GM23338 (cell line): ENCODE measurements around the gene ZC2HC1B. TPM values are rescaled to one million over a fixed set of nuclear protein-coding genes. Genes with fewer than 3 reads are reported as not detected.
"Not testable (repeated sequence)": the region's sequence is repeated elsewhere in the genome, so short reads cannot be mapped to it uniquely, and the experiment has no call there.

ENCODE experiments used
- ATAC-seq: fragments of 200-7000 bp; cut with Tn5 transposase; 3 replicates; pipeline ENCODE4 v1.9.1; 2020
- DNase-seq: peaks from one replicate; pipeline ENCODE4 v3.0.0-alpha.2; 2015; ENCODE audit warnings: low spot score
- H2AFZ ChIP-seq: fragments of 200-600 bp; sonication (generic); 2 replicates; pipeline ENCODE4 v1.8.0; 2016; ENCODE audit warnings: antibody characterized with exemption, mild to moderate bottlenecking, moderate library complexity
- H3F3A ChIP-seq: fragments of 200-600 bp; sonication (generic); replicated peaks from 2 replicates; pipeline ENCODE4 v1.8.0; 2017; ENCODE audit warnings: antibody characterized with exemption, mixed run types, low read depth
- H3K27ac ChIP-seq: fragments of 200-600 bp; sonication (generic); 2 replicates; pipeline ENCODE4 v1.6.1; 2016; ENCODE audit warnings: low read depth
- H3K27me3 ChIP-seq: fragments of 200-600 bp; sonication (generic); 2 replicates; pipeline ENCODE4 v1.8.0; 2016; ENCODE audit warnings: mild to moderate bottlenecking, mixed run types, moderate library complexity; ENCODE audit not compliant: insufficient read depth
- H3K36me3 ChIP-seq: fragments of 200-600 bp; sonication (generic); 2 replicates; pipeline ENCODE4 v1.8.0; 2016; ENCODE audit warnings: mild to moderate bottlenecking; ENCODE audit not compliant: insufficient read depth
- H3K4me1 ChIP-seq: fragments of 200-600 bp; sonication (generic); 2 replicates; pipeline ENCODE4 v1.8.0; 2016; ENCODE audit warnings: mild to moderate bottlenecking, moderate library complexity; ENCODE audit not compliant: insufficient read depth
- H3K4me2 ChIP-seq: fragments of 200-600 bp; sonication (generic); 2 replicates; pipeline ENCODE4 v1.7.1; 2017; ENCODE audit warnings: mixed run types
- H3K4me3 ChIP-seq: fragments of 200-600 bp; sonication (generic); 2 replicates; pipeline ENCODE4 v1.6.1; 2016; ENCODE audit warnings: mixed run types
- H3K79me2 ChIP-seq: fragments of 200-600 bp; sonication (generic); replicated peaks from 2 replicates; pipeline ENCODE4 v1.8.0; 2017; ENCODE audit warnings: mild to moderate bottlenecking; ENCODE audit not compliant: insufficient read depth
- H3K9me2 ChIP-seq: fragments of 200-600 bp; sonication (generic); 2 replicates; pipeline ENCODE4 v1.8.0; 2017; ENCODE audit not compliant: insufficient read depth
- H4K20me1 ChIP-seq: fragments of 200-600 bp; sonication (generic); replicated peaks from 2 replicates; pipeline ENCODE4 v1.8.0; 2017; ENCODE audit warnings: mild to moderate bottlenecking; ENCODE audit not compliant: insufficient read depth
- H3K27ac Mint-ChIP-seq: 2 replicates; pipeline ENCODE4 v1.8.0; 2020; ENCODE audit warnings: inconsistent platforms, mild to moderate bottlenecking, moderate library complexity, mixed read lengths
- H3K27me3 Mint-ChIP-seq: 3 replicates; pipeline ENCODE4 v1.8.0; 2022; ENCODE audit warnings: low read depth, mild to moderate bottlenecking, moderate library complexity, mixed read lengths, inconsistent platforms; ENCODE audit not compliant: insufficient read depth, poor library complexity
- H3K36me3 Mint-ChIP-seq: 3 replicates; pipeline ENCODE4 v1.8.0; 2021; ENCODE audit warnings: low read depth, mild to moderate bottlenecking, inconsistent platforms, moderate library complexity, mixed read lengths
- H3K4me1 Mint-ChIP-seq: 3 replicates; pipeline ENCODE4 v1.8.0; 2020; ENCODE audit warnings: mild to moderate bottlenecking, inconsistent platforms, mixed read lengths
- H3K4me3 Mint-ChIP-seq: 3 replicates; pipeline ENCODE4 v1.8.0; 2021; ENCODE audit warnings: moderate library complexity, mild to moderate bottlenecking, inconsistent platforms, mixed read lengths
- H3K9me3 Mint-ChIP-seq: 3 replicates; pipeline ENCODE4 v1.8.0; 2020; ENCODE audit warnings: moderate library complexity, mild to moderate bottlenecking, inconsistent platforms, mixed read lengths
- JUNB ChIP-seq: IDR thresholded peaks from one replicate; pipeline ENCODE4 v1.6.1; 2016; ENCODE audit warnings: antibody characterized with exemption; ENCODE audit not compliant: unreplicated experiment
- NANOG ChIP-seq: IDR thresholded peaks from 2 replicates; pipeline ENCODE4 v1.6.1; 2016; ENCODE audit warnings: antibody characterized with exemption, borderline replicate concordance
- POLR2AphosphoS5 ChIP-seq: IDR thresholded peaks from 2 replicates; pipeline ENCODE4 v1.6.1; 2016; ENCODE audit warnings: antibody characterized with exemption, low read depth
- polyA plus RNA-seq: library from polyadenylated mRNA; unstranded; fragments of >200 nt; fragmentation: Nextera tagmentation; extraction: Ambion mirVana; gene quantifications from 2 replicates; pipeline ENCODE4 v1.2.1, GENCODE V29; 2016
- total RNA-seq: library from RNA; depleted of rRNA; stranded (reverse); fragments of >200 nt; shearing (Covaris generic); gene quantifications from 2 replicates; pipeline ENCODE4 v1.2.3, GENCODE V29; 2014
- TF ChIP-seq, protein P1 (sequence below): IDR thresholded peaks from 2 replicates; pipeline ENCODE4 v1.6.1; 2016; ENCODE audit warnings: antibody characterized with exemption

The ZC2HC1B gene
- total and polyA plus RNA-seq, 2 experiments from 2014 or later = not detected

DNA sequence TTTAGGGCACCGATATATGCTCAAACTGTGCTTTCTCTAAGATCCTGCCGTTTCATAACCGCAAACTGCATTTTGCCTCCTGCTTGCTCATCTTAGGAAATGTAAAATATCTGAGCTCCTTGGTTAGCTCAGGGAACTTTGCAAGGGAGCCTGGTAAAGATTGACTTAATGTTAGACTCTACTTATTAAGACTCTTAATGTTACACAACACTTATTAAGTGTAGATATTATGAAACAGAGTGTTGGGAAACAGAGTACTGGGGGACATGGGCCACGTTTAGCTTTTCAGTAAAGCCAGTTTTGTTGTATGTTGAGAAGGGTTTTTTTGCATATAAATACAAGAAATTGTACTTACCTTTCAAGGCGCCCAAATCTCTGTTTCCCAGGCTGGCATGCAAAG, 19.2 kb upstream of the ZC2HC1B start:
- Histone ChIP-seq H3K9me2 (no peaks in the 10 kb centered on the region), H3K4me2 (no peak overlapping the region), H3F3A (0 out of 2 replicates have a peak, but pooled peaks cover 3% of the 10 kb centered on the region), H2AFZ (no peak overlapping the region), H3K79me2 (peaks cover 58% of the 10 kb centered on the region), H3K36me3 (peaks cover 56% of the 10 kb centered on the region), H4K20me1 (0 out of 2 replicates have a peak, but pooled peaks cover 22% of the 10 kb centered on the region), H3K27me3 (no peaks in the 10 kb centered on the region), H3K4me1 (peaks cover 12% of the 10 kb centered on the region), H3K4me3 (no peak overlapping the region), H3K27ac (no peak overlapping the region)
- Mint-ChIP-seq H3K27me3 (peaks cover 1% of the 10 kb centered on the region), H3K36me3 (peaks cover 63% of the 10 kb centered on the region), H3K9me3 (no peaks in the 10 kb centered on the region), H3K27ac (no peak overlapping the region), H3K4me3 (no peak overlapping the region), H3K4me1 (peaks cover 11% of the 10 kb centered on the region)
- no peak for TF ChIP-seq NANOG
- no peak for TF ChIP-seq JUNB
- TF ChIP-seq POLR2AphosphoS5 = no peak
- TF ChIP-seq, protein P1, sequence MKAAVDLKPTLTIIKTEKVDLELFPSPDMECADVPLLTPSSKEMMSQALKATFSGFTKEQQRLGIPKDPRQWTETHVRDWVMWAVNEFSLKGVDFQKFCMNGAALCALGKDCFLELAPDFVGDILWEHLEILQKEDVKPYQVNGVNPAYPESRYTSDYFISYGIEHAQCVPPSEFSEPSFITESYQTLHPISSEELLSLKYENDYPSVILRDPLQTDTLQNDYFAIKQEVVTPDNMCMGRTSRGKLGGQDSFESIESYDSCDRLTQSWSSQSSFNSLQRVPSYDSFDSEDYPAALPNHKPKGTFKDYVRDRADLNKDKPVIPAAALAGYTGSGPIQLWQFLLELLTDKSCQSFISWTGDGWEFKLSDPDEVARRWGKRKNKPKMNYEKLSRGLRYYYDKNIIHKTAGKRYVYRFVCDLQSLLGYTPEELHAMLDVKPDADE = no peak
- ATAC-seq = no peak
- DNase-seq = no peak

GRCh38 chr6:143851706-143852105, 12.6 kb upstream of the ZC2HC1B start:
- not testable (repeated sequence) for H3K27ac Mint-ChIP-seq, H3F3A ChIP-seq, H3K4me3 ChIP-seq, H3K9me2 ChIP-seq, H3K4me1 ChIP-seq, H3K4me2 ChIP-seq, H3K27ac ChIP-seq, H3K4me3 Mint-ChIP-seq, DNase-seq, H3K9me3 Mint-ChIP-seq, H2AFZ ChIP-seq, H3K4me1 Mint-ChIP-seq, H3K27me3 Mint-ChIP-seq, ATAC-seq, H3K27me3 ChIP-seq
- H3K36me3 ChIP-seq = peaks cover 72% of the 10 kb centered on the region
- H4K20me1 ChIP-seq = peaks cover 34% of the 10 kb centered on the region
- peaks cover 85% of the 10 kb centered on the region for H3K79me2 ChIP-seq
- peaks cover 98% of the 10 kb centered on the region for H3K36me3 Mint-ChIP-seq

- not testable (repeated sequence) for ATAC-seq, H3K4me1 ChIP-seq, H3K4me3 Mint-ChIP-seq, H3K9me3 Mint-ChIP-seq, DNase-seq, H3K4me3 ChIP-seq, H3K9me2 ChIP-seq, H3K27me3 Mint-ChIP-seq, H3K4me2 ChIP-seq, H3F3A ChIP-seq, H3K4me1 Mint-ChIP-seq, H3K27ac Mint-ChIP-seq, H2AFZ ChIP-seq, H3K27me3 ChIP-seq, H3K27ac ChIP-seq
- H3K36me3 Mint-ChIP-seq = peaks cover 100% of the 10 kb centered on the region
- Histone ChIP-seq H4K20me1 (peaks cover 33% of the 10 kb centered on the region), H3K36me3 (peaks cover 71% of the 10 kb centered on the region), H3K79me2 (peaks cover 62% of the 10 kb centered on the region)
Observed at GRCh38 chr6:143855057-143855456, 9.2 kb upstream of the ZC2HC1B start.

- ATAC-seq, H3K4me1 Mint-ChIP-seq, H3F3A ChIP-seq, H3K4me2 ChIP-seq, H3K27ac Mint-ChIP-seq, H3K4me1 ChIP-seq, H3K27me3 ChIP-seq, H3K27ac ChIP-seq, DNase-seq, H3K4me3 ChIP-seq, H2AFZ ChIP-seq, H3K27me3 Mint-ChIP-seq, H3K9me3 Mint-ChIP-seq, H3K9me2 ChIP-seq, H3K4me3 Mint-ChIP-seq: not testable (repeated sequence)
- Histone ChIP-seq H4K20me1 (peaks cover 32% of the 10 kb centered on the region), H3K79me2 (peaks cover 45% of the 10 kb centered on the region), H3K36me3 (peaks cover 69% of the 10 kb centered on the region)
- H3K36me3 Mint-ChIP-seq = peaks cover 98% of the 10 kb centered on the region
Observed at GRCh38 chr6:143856762-143857161, 7.5 kb upstream of the ZC2HC1B start.
